Gastrocnemius medialis (tissue), 4 donors: ENCODE measurements around the gene INPP5E. TPM values are rescaled to one million over a fixed set of nuclear protein-coding genes. Genes with fewer than 3 reads are reported as not detected.

Experiments
- ATAC-seq, 2 donors: fragments of 150-250 bp; one replicate each; pipeline ENCODE4 v1.9.1; 2016
- DNase-seq, 2 donors: peaks; one replicate each; pipeline ENCODE4 v3.0.0-alpha.2; 2019
- H3K27ac ChIP-seq, 4 donors: fragments of 200-600 bp; sonication (generic); 1 replicate in 1 of 4; 2 replicates in 3 of 4; pipeline ENCODE4 v1.5.1; 2016 to 2018; ENCODE audit warnings: mild to moderate bottlenecking in 2 of 4, moderate library complexity in 1 of 4
- H3K27me3 ChIP-seq, 3 donors: fragments of 200-600 bp; sonication (generic) in 2 of 3; 1 replicate in 1 of 3; 2 replicates in 2 of 3; pipeline versions ENCODE4 v1.5.1 to v1.6.0; 2016 to 2019; ENCODE audit warnings: mild to moderate bottlenecking in 1 of 3, moderate library complexity in 1 of 3
- H3K36me3 ChIP-seq, 2 donors: fragments of 200-600 bp; sonication (generic) in 1 of 2; one replicate each; pipeline ENCODE4 v1.5.1; 2017 to 2018
- H3K4me1 ChIP-seq, 2 donors: fragments of 200-600 bp; sonication (generic) in 1 of 2; one replicate each; pipeline ENCODE4 v1.5.1; 2016 to 2017; ENCODE audit warnings: mild to moderate bottlenecking in 2 of 2
- H3K4me3 ChIP-seq, 4 donors: fragments of 200-600 bp; sonication (generic) in 3 of 4; 1 replicate in 1 of 4; 2 replicates in 3 of 4; pipeline ENCODE4 v1.5.1; 2016 to 2019; ENCODE audit warnings: mild to moderate bottlenecking in 2 of 4
- H3K9me3 ChIP-seq, 3 donors: fragments of 200-600 bp; sonication (generic) in 2 of 3; 1 replicate in 1 of 3; 2 replicates in 2 of 3; pipeline ENCODE4 v1.5.1; 2016 to 2019
- CTCF ChIP-seq, 5 experiments: fragments of 450-650 bp in 3 of 5; fragments of 200-600 bp in 2 of 5; sonication (generic) in 2 of 5; IDR thresholded peaks in 4 of 5; conservative IDR thresholded peaks in 1 of 5; 1 replicate in 4 of 5; 2 replicates in 1 of 5; pipeline ENCODE4 v1.5.1; 2016 to 2019; ENCODE audit warnings: antibody characterized with exemption in 5 of 5, mild to moderate bottlenecking in 3 of 5, moderate library complexity in 3 of 5
- POLR2A ChIP-seq, 2 donors: fragments of 450-650 bp; IDR thresholded peaks; one replicate each; pipeline ENCODE4 v1.6.1; 2017; ENCODE audit warnings: antibody characterized with exemption in 2 of 2, mild to moderate bottlenecking in 2 of 2, moderate library complexity in 2 of 2
- in situ Hi-C, 4 donors: fragments of 200-750 bp; cut with MboI; loops; one replicate each; pipeline versions ENCODE4 v1.15.0 to v1.8.0; 2017; ENCODE audit warnings: low sequenced_read_pairs in 4 of 4
- intact Hi-C: fragments of 100-400 bp; cut with DNase I; formaldehyde crosslinking; loops from one replicate; pipeline ENCODE4 v1.15.1; 2023; ENCODE audit warnings: low total_unique reads
- total RNA-seq, 4 donors: library from RNA; depleted of rRNA; stranded (reverse); fragments of >200 nt; gene quantifications; one replicate each; pipeline versions ENCODE4 v1.1.0 to v1.2.3, GENCODE V29; 2016

INPP5E gene
- total RNA-seq, 4 donors from 2014 or later = 5.0 to 6.7 (median 5.9) TPM

- Histone ChIP-seq H3K36me3 (peaks cover 0 to 73% of the 10 kb centered on the region in 2 donors), H3K4me3 (no peak overlapping the region), H3K9me3 (no peaks in the 10 kb centered on the region), H3K27me3 (no peaks in the 10 kb centered on the region), H3K27ac (no peak overlapping the region), H3K4me1 (no peaks in the 10 kb centered on the region)
- intact Hi-C loops (no loop called here), in situ Hi-C loops (no loop called here)
- ATAC-seq (no peak), DNase-seq (no peak)
- no peak for TF ChIP-seq CTCF (IDR thresholded peaks at IDR 0.05 in 4 of 5, conservative IDR thresholded peaks at IDR 0.05 in 1 of 5)
- TF ChIP-seq POLR2A (IDR thresholded peaks at IDR 0.05) = no peak
Observed at GRCh38 chr9:136391737-136392537, 47.7 kb downstream of the INPP5E start.

GRCh38 chr9:136389396-136389795 lies 50.2 kb downstream of the INPP5E start:
- DNase-seq (no peak), ATAC-seq (no peak)
- H3K36me3 ChIP-seq = peaks cover 3 to 63% of the 10 kb centered on the region in 2 donors
- no peak overlapping the region for H3K27ac ChIP-seq
- in situ Hi-C loops = no loop called here
- TF ChIP-seq CTCF (IDR thresholded peaks at IDR 0.05 in 4 of 5, conservative IDR thresholded peaks at IDR 0.05 in 1 of 5) = no peak
- TF ChIP-seq POLR2A (IDR thresholded peaks at IDR 0.05) = no peak
- intact Hi-C loops = no loop called here
- H3K4me1 ChIP-seq = no peaks in the 10 kb centered on the region
- no peaks in the 10 kb centered on the region for H3K27me3 ChIP-seq
- H3K9me3 ChIP-seq = no peaks in the 10 kb centered on the region
- H3K4me3 ChIP-seq = no peak overlapping the region

- ATAC-seq (no peak), DNase-seq (no peak)
- H3K4me3 ChIP-seq = no peak overlapping the region
- H3K27me3 ChIP-seq = no peaks in the 10 kb centered on the region
- TF ChIP-seq CTCF (IDR thresholded peaks at IDR 0.05 in 4 of 5, conservative IDR thresholded peaks at IDR 0.05 in 1 of 5) = no peak
- no peak for TF ChIP-seq POLR2A (IDR thresholded peaks at IDR 0.05)
- in situ Hi-C loops = no loop called here
- H3K9me3 ChIP-seq = no peaks in the 10 kb centered on the region
- H3K27ac ChIP-seq = no peak overlapping the region
- H3K36me3 ChIP-seq = peaks cover 3 to 61% of the 10 kb centered on the region in 2 donors
- no peaks in the 10 kb centered on the region for H3K4me1 ChIP-seq
- intact Hi-C loops = no loop called here
Observed at GRCh38 chr9:136387217-136387616, 52.4 kb downstream of the INPP5E start.

- no peak overlapping the region for H3K27ac ChIP-seq
- no peak overlapping the region for H3K4me3 ChIP-seq
- intact Hi-C loops = no loop called here
- H3K27me3 ChIP-seq = no peaks in the 10 kb centered on the region
- no peaks in the 10 kb centered on the region for H3K4me1 ChIP-seq
- in situ Hi-C loops = no loop called here
- ATAC-seq (no peak), DNase-seq (no peak)
- H3K9me3 ChIP-seq = no peaks in the 10 kb centered on the region
- no peak for TF ChIP-seq CTCF (IDR thresholded peaks at IDR 0.05 in 4 of 5, conservative IDR thresholded peaks at IDR 0.05 in 1 of 5)
- TF ChIP-seq POLR2A (IDR thresholded peaks at IDR 0.05) = no peak
- H3K36me3 ChIP-seq = peaks cover 3 to 64% of the 10 kb centered on the region in 2 donors
Observed at GRCh38 chr9:136386018-136386417, 53.6 kb downstream of the INPP5E start.
